LNCAP (cell line): Measurements from ENCODE around the gene UGT3A2.

Experiments
- CTCF ChIP-seq: fragments of 450-650 bp; IDR thresholded peaks from 2 replicates; pipeline ENCODE4 v1.5.1; 2017; ENCODE audit warnings: mild to moderate bottlenecking

UGT3A2 gene

DNA sequence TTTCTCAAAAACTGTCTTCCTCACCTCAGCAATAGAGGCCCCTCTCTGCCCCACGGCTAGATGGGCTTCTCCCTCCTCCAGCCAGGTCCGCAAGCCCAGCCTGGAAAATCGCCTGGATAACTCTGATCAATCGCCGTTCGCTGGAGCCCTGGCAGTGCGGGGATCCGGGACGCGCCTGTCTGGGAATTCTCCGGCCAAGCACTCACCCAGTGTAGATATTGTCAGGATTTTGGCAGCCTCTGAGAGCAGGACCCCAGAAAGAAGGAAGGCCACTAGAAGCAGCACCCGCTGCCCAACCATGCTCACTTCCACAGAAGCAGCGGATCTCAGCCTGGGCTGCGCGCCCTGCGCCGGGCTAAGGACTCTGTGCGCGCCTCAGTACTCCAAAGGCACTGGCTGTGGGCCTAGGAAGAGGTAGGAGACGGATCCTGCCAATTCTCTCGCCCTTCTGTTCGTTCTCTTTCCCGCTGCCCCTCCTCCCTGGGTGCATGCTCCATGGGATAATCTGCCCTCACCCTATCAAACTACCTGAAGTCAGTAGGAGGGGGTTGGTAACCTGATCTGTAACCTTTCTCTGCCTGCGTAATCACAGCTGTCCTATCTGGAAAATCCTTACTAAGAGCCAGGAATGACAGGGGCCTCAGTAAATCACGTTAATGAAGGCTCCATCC, 75.6 kb downstream of the UGT3A2 start, which contains the start of gene UGT3A1:
Gene UGT3A1 (minus strand): TSS at position 450 of the 671 bp plus-strand sequence. CDS start 150 bp downstream, at position 300.
- no peak for TF ChIP-seq CTCF

- TF ChIP-seq CTCF: no peak
These were observed 76.2 kb downstream of the UGT3A2 start for GRCh38 chr5:35990520-35990919.

GRCh38 chr5:35988529-35988928, 78.2 kb downstream of the UGT3A2 start:
- no peak for TF ChIP-seq CTCF

DNA sequence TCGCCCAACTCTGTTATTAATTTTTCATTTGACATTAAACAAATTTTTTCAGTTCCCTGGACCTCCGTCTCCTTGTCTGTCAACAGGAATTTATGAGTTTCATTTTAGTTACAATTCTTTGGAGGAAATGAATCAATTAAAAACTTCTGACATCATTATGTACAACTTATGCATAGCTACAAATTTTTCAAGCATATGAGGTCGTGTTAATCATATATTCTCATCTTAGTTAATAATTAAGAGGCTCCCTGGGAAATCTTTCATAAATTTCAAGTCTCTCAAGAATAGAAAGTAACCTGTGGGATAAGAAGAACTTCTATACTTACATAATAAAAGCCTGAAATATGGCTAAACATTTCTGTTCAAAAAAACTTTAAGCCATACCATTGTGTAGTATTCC, 78.9 kb downstream of the UGT3A2 start:
- TF ChIP-seq CTCF: no peak
